DOHH2 (cell line): ENCODE data around the gene GPHN.

Source experiments
- H3F3A ChIP-seq: fragments of 200-600 bp; sonication (generic), shearing (Covaris generic); 2 replicates; pipeline ENCODE4 v1.6.0; 2016; ENCODE audit warnings: antibody characterized with exemption, mild to moderate bottlenecking; ENCODE audit not compliant: control insufficient read depth, insufficient read depth
- H3K27ac ChIP-seq: fragments of 200-600 bp; sonication (generic); 2 replicates; pipeline ENCODE4 v1.5.1; 2014; ENCODE audit warnings: low read depth, mild to moderate bottlenecking, low read length, moderate library complexity
- H3K27me3 ChIP-seq: fragments of 200-600 bp; sonication (generic); 2 replicates; pipeline ENCODE4 v1.6.1; 2014; ENCODE audit warnings: mild to moderate bottlenecking, low read length, mixed read lengths; ENCODE audit not compliant: control insufficient read depth
- H3K36me3 ChIP-seq: fragments of 200-600 bp; sonication (generic); 2 replicates; pipeline ENCODE4 v1.6.1; 2014; ENCODE audit warnings: mild to moderate bottlenecking, low read length, moderate library complexity, mixed read lengths; ENCODE audit not compliant: control insufficient read depth
- H3K4me1 ChIP-seq: fragments of 200-600 bp; sonication (generic); 2 replicates; pipeline ENCODE4 v1.6.1; 2014; ENCODE audit warnings: mild to moderate bottlenecking, low read length, mixed read lengths; ENCODE audit not compliant: control insufficient read depth
- H3K4me2 ChIP-seq: fragments of 200-600 bp; sonication (generic); 2 replicates; pipeline ENCODE4 v1.6.0; 2014; ENCODE audit warnings: mild to moderate bottlenecking, low read length, moderate library complexity
- H3K4me3 ChIP-seq: fragments of 200-600 bp; sonication (generic); 2 replicates; pipeline ENCODE4 v1.5.1; 2014; ENCODE audit warnings: mild to moderate bottlenecking, low read length, mixed read lengths
- H3K79me2 ChIP-seq: fragments of 200-600 bp; sonication (generic); 2 replicates; pipeline ENCODE4 v1.6.1; 2014; ENCODE audit warnings: mild to moderate bottlenecking, low read length, mixed read lengths; ENCODE audit not compliant: control insufficient read depth
- H3K9me2 ChIP-seq: fragments of 200-600 bp; sonication (generic); replicated peaks from 2 replicates; pipeline ENCODE4 v1.6.1; 2014; ENCODE audit warnings: mild to moderate bottlenecking, low read length, mixed read lengths; ENCODE audit not compliant: control insufficient read depth
- H3K9me3 ChIP-seq: fragments of 200-600 bp; sonication (generic); 2 replicates; pipeline ENCODE4 v1.6.1; 2014; ENCODE audit warnings: antibody characterized with exemption, low read length, mixed read lengths; ENCODE audit not compliant: control insufficient read depth, insufficient read depth
- H4K20me1 ChIP-seq: fragments of 200-600 bp; sonication (generic); 2 replicates; pipeline ENCODE4 v1.6.0; 2014; ENCODE audit warnings: low read depth, mild to moderate bottlenecking, antibody characterized with exemption, low read length, moderate library complexity; ENCODE audit not compliant: control insufficient read depth, insufficient read depth
- CTCF ChIP-seq: fragments of 200-600 bp; sonication (generic); IDR thresholded peaks from one replicate; pipeline ENCODE4 v1.5.1; 2014; ENCODE audit warnings: antibody characterized with exemption, mild to moderate bottlenecking, low read depth, low read length; ENCODE audit not compliant: poor library complexity, severe bottlenecking
- EZH2phosphoT487 ChIP-seq: fragments of 200-600 bp; sonication (generic); IDR thresholded peaks from 2 replicates; pipeline ENCODE4 v1.6.1; 2017; ENCODE audit warnings: borderline replicate concordance, mild to moderate bottlenecking, antibody characterized with exemption, low read length, moderate library complexity, mixed read lengths

The GPHN gene

GRCh38 chr14:66782853-66783252, 274.9 kb downstream of the GPHN start:
- Histone ChIP-seq H3K4me3 (no peak overlapping the region), H3K27ac (no peak overlapping the region), H3K9me3 (no peaks in the 10 kb centered on the region), H3F3A (no peaks in the 10 kb centered on the region), H3K4me2 (no peak overlapping the region), H4K20me1 (no peaks in the 10 kb centered on the region), H3K9me2 (no peaks in the 10 kb centered on the region), H3K27me3 (no peaks in the 10 kb centered on the region), H3K79me2 (no peaks in the 10 kb centered on the region), H3K4me1 (no peaks in the 10 kb centered on the region), H3K36me3 (no peaks in the 10 kb centered on the region; the same call in 1 of the 2 replicates)
- TF ChIP-seq CTCF (no peak), EZH2phosphoT487 (no peak)

GRCh38 chr14:66790101-66790500, 282.2 kb downstream of the GPHN start:
- Histone ChIP-seq H3K9me3 (no peaks in the 10 kb centered on the region), H3K4me2 (no peak overlapping the region), H3K4me1 (no peaks in the 10 kb centered on the region), H3K4me3 (no peak overlapping the region), H3K27me3 (no peaks in the 10 kb centered on the region), H3K36me3 (no peaks in the 10 kb centered on the region), H4K20me1 (no peaks in the 10 kb centered on the region), H3K27ac (no peak overlapping the region), H3K9me2 (no peaks in the 10 kb centered on the region), H3K79me2 (no peaks in the 10 kb centered on the region), H3F3A (no peaks in the 10 kb centered on the region)
- TF ChIP-seq EZH2phosphoT487 (no peak), CTCF (no peak)

- Histone ChIP-seq H3K9me3 (peaks cover 8% of the 10 kb centered on the region; the same call in 1 of the 2 replicates), H3K4me2 (no peak overlapping the region), H3K27ac (no peak overlapping the region), H3K4me3 (no peak overlapping the region), H3K79me2 (no peaks in the 10 kb centered on the region), H3K4me1 (no peaks in the 10 kb centered on the region), H3K36me3 (no peaks in the 10 kb centered on the region), H3K27me3 (no peaks in the 10 kb centered on the region), H3F3A (no peaks in the 10 kb centered on the region), H4K20me1 (no peaks in the 10 kb centered on the region), H3K9me2 (no peaks in the 10 kb centered on the region)
- no peak for TF ChIP-seq EZH2phosphoT487
- TF ChIP-seq CTCF = no peak
These were observed 295.0 kb downstream of the GPHN start for GRCh38 chr14:66802962-66803361.

- Histone ChIP-seq H3K27me3 (no peaks in the 10 kb centered on the region), H3F3A (no peaks in the 10 kb centered on the region), H3K79me2 (no peaks in the 10 kb centered on the region), H3K4me3 (no peak overlapping the region), H3K4me1 (no peaks in the 10 kb centered on the region), H3K4me2 (no peak overlapping the region), H3K9me2 (no peaks in the 10 kb centered on the region), H3K27ac (no peak overlapping the region), H3K9me3 (peaks cover 8% of the 10 kb centered on the region; the same call in 1 of the 2 replicates), H3K36me3 (no peaks in the 10 kb centered on the region), H4K20me1 (no peaks in the 10 kb centered on the region)
- no peak for TF ChIP-seq CTCF
- TF ChIP-seq EZH2phosphoT487 = no peak
These were observed 296.2 kb downstream of the GPHN start for GRCh38 chr14:66804141-66804540.
